Endothelial cell of coronary artery (primary cell): ENCODE results near the gene MYL4. TPM values are rescaled to one million over a fixed set of nuclear protein-coding genes. Genes with fewer than 3 reads are reported as not detected.

Experiments used
- total RNA-seq: library from RNA; depleted of rRNA; stranded (reverse); fragments of >200 nt; gene quantifications from 2 replicates; pipeline ENCODE4 v1.2.3, GENCODE V29; 2014

The MYL4 gene
- total RNA-seq, result 0.99 TPM in 1 of 2 replicates, not detected in the other

GRCh38 chr17:47208744-47209488, at the start of gene MYL4:
Gene MYL4, plus strand, starts transcription at chr17:47209348. Its CDS starts 75 bp downstream, at chr17:47209423.

GRCh38 chr17:47188876-47189731, 20.0 kb upstream of the MYL4 start, which contains the start of gene CDC27:
Gene CDC27, minus strand, starts transcription at chr17:47189295. Its CDS starts 123 bp downstream, at chr17:47189172.

GRCh38 chr17:47253541-47254402, 44.6 kb downstream of the MYL4 start, which contains the start of gene ITGB3:
Gene ITGB3, plus strand, starts transcription at chr17:47253827. Its CDS starts 35 bp downstream, at chr17:47253862.

Other genes starting within 250 kb of the MYL4 start
- 0.09 TPM in 1 of 2 replicates, not detected in the other for gene RPRML, start 230.1 kb upstream of the MYL4 start, total RNA-seq
- gene CDC27, start 20.1 kb upstream of the MYL4 start, total RNA-seq, result 107 and 152 TPM in 2 replicates
- 54.6 and 138 TPM in 2 replicates for gene ITGB3, start 44.5 kb downstream of the MYL4 start, total RNA-seq
- gene EFCAB13, start 114.6 kb downstream of the MYL4 start, total RNA-seq, result 4.0 and 6.0 TPM in 2 replicates